Raji (cell line): ENCODE data around the gene KCTD16.

Source experiments
- POLR2A ChIP-seq: IDR thresholded peaks from 2 replicates; pipeline ENCODE4 v1.6.1; 2011; ENCODE audit warnings: low read depth, low read length, control low read depth; ENCODE audit not compliant: insufficient read depth

Gene KCTD16

DNA sequence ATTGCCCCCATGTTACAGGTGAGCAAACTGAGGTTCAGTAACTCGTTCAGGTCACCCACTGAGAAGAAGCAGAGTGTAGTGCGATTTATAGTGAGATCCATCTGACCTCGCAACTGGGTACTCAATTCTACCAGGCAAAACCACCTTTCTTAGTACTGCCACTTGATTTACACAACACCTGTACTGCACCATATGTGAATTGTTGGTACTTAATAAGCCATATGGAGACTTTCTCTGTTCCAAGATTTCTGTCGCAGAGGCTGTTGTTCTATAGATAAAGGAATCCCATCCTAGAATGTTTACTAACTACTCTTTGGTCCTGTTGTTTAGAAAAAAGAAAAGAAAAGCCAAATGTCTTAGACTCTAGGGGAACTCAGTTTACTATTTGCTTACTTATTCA is 287.5 kb downstream of the KCTD16 start:
- TF ChIP-seq POLR2A = no peak

DNA sequence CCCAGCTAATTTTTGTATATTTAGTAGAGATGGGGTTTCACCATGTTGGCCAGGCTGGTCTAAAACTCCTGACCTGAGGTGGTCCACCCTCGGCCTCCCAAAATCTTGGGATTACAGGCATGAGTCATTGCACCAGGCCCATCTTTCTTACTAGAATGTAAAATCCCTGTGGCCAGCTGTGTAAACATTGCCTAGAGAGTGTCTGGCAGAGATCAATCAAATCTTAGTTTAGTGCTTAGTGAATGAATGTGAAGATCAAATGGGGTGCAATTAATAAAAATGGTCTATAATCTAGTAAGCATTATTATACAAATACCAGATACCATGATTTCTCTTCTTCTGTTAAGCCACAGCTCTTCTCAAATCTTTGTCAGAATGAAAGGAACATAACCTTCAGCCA is 289.9 kb downstream of the KCTD16 start:
- TF ChIP-seq POLR2A = no peak

DNA sequence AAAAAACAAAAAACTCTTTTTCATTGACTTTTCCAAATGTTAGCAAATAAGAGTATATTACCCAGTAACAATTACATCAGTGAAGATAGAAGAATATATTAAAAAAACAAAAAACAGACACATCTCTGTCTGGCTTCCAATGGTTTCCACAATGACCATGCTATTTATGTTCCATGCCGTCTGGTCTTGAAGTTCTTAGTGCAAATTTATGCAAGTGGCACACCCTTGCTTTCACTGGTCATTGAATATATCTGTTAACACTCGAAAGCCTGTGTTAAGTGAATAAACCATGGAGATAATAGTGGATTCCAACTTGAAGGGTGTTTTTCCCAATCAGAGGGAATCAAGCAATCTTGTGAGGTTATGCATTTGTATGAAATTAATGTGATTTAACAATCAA is 291.9 kb downstream of the KCTD16 start:
- TF ChIP-seq POLR2A = no peak

DNA sequence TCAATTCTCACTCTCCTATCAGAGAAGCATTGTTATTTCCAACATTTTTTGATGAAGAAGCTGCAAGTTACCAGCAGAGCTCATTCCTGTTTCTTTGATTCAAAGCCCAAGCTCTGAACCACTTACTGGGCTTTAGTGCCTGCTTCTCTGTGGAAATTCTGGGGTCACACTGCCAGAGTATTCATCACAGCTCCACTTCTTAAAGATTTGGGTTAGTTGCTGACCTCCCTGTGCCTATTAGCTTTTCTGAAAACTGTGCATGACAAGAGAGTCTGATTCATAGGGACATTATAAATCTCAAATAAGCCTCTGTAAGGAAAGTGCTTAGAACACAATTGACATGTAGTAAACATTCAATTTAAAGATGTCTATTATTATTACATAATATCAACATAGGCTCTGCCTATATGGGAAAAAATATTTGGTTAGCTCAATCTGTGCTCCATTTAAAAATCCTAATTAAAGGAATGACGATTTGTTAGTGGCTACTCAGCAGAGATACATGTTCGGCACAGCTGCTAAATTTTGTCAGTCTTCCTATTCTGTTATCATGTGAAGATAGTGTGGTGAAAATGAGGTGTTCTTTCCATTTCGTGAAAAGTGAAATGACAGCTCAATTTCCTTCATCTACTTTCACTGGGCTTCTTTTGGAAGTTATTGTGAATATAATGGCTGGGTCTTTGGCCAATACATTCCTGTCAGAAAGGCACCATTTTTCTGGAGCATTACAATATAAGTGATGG is 293.0 kb downstream of the KCTD16 start:
- TF ChIP-seq POLR2A = no peak

DNA sequence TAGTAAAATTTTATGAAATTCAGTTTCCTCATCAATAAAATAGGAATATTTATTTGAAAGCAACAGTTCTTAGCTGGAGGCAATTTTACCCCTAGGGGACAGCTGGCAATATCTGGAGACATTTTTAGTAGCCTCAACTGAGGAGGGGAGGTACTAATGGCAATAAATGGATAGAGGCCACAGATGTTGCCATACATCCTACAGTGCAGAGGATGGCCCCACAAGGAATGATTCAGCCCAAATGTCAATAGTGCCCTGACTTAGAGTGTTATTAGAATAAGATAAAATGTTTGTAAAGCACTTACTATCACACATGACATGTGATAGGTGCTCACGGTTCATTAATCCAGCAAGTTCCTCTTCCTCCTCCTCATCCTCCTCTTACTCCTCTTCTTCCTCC is 293.6 kb downstream of the KCTD16 start:
- no peak for TF ChIP-seq POLR2A

DNA sequence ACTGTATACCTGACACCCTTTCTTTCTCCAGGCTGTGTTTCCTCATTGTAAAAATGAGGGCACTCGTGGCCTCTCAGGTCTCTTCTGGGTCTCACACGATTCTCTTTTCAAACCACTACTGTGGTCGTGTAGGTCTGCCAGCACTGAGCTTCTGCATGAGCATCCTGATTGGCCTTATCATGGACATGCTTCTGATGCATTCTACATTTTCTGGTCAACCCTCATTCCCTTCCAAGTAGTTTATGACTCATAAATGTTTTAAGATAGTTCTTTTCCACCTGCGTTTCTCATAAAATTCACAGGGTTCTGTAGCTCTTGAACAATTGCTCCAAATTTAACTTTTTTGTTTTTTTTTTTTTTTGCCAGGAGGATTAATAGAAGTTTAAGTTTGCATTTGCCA is 294.8 kb downstream of the KCTD16 start:
- TF ChIP-seq POLR2A = no peak

DNA sequence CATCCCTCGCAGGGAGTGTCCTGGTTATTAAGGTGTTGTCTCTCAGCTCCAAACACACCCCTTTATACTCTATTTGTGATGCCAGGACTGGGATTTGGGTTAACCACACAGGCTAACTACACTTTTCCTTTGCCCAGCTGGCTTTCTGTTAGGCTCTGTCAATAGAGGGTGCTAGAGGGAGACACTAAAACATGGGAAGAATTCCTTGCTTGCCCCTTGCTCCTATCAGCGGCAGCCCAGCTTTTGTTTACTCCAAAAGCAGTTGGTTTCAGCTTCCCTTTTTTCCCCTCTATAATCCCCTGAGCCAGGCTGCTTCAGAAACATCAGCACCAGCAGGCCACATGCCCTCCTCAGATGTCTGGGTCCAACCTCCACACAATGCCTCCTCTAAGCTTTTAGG is 297.1 kb downstream of the KCTD16 start:
- no peak for TF ChIP-seq POLR2A

DNA sequence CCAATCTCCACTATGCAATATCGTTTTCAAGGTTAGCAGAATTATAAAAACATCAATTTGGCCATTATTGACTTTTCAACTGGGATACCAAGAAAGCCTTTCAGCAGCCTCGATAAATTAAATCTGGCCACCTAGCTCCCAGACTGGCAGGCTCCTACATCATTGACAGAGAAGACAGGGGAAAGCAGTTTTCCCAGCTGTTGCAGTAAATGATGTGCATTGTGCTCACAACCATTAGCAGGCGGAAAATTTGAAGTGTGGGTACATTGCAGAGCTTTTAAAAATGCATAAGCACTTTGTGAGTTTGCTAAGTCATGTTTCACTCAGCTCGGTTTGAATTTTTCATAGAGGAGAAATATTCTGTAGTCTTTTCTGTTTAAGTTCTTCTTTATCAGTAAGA is 297.9 kb downstream of the KCTD16 start:
- TF ChIP-seq POLR2A = no peak

DNA sequence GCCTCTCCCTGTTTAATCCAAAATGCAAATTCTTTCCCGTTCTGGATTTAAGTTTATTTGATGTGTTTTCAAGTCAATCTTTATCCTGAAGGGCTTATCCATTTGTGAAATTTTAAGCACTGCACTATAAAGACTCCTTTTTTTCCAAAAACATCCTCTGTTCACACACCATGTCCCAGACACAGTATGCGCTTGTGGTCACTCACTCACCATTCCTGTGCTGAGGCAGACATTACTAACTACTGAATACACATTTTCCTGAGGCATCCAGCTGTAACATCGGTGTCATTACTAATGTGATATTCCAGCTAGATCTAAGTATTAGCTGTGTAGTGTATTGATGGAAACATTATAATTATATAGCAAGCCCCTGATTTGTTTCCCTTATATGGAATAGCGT is 298.4 kb downstream of the KCTD16 start:
- no peak for TF ChIP-seq POLR2A

DNA sequence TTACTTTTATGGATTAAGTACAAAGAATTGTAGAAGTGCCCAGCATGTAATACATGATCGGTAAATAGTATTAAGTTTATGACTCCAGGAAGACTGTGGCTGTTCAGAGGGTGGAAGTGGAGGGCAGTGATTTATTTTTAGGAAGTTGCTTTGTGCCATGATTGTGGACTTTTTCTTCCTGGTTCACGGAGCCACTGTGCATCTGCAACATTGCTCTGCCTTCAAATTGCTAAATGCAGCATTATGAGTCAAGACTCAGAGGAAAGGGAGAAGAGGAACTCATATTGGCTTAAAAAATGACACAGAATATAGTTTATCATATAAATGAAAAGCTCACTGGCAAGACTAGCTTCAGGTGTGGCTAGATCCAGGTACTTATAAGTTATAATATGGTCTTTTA is 301.5 kb downstream of the KCTD16 start:
- no peak for TF ChIP-seq POLR2A

DNA sequence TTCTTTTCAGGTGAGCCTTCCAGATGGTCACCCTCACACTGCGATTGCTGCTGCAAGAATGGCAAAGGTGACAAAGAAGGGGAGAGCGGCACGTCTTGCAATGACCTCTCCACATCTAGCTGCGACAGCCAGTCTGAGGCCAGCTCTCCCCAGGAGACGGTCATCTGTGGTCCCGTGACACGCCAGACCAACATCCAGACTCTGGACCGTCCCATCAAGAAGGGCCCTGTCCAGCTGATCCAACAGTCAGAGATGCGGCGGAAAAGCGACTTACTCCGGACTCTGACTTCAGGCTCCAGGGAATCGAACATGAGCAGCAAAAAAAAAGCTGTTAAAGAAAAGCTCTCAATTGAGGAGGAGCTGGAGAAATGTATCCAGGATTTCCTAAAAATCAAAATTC is 303.0 kb downstream of the KCTD16 start:
- no peak for TF ChIP-seq POLR2A

DNA sequence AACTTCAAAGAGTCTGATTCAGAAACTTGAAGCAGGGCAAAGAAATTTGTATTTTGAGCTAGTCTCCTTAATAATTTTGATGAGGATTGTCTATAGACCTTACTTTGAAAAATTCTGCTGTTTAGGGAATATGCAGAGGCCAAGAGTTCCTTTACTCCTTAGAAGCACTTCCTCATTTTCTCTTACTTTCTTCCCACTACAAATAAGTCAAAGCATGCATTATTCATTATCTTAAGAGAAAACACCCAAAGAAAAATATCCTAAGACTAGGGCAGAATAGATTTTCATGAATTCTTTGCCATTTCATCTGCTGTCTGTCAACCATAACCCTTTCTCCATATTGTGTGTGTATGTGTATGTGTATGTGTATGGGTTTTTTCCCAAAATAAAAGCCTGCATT is 307.9 kb downstream of the KCTD16 start:
- no peak for TF ChIP-seq POLR2A

DNA sequence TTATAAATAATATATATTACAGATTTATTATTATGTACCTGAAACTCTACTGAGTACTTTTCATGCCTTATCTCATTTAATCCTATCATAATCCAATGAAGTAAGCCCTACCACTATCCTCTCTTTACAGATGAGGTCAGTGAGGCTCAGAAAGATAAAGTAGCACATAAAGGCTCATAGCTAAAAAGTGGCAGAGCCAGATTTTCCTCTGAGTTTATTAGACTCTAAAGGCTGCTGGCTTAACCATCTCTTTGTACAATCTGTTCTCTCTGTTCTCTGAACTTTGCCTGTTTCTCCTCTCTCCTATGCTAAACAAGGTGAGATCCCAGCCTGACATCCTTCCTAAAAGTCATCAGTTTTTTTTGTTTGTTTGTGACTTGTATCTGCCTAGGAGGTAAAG is 311.2 kb downstream of the KCTD16 start:
- TF ChIP-seq POLR2A = no peak

DNA sequence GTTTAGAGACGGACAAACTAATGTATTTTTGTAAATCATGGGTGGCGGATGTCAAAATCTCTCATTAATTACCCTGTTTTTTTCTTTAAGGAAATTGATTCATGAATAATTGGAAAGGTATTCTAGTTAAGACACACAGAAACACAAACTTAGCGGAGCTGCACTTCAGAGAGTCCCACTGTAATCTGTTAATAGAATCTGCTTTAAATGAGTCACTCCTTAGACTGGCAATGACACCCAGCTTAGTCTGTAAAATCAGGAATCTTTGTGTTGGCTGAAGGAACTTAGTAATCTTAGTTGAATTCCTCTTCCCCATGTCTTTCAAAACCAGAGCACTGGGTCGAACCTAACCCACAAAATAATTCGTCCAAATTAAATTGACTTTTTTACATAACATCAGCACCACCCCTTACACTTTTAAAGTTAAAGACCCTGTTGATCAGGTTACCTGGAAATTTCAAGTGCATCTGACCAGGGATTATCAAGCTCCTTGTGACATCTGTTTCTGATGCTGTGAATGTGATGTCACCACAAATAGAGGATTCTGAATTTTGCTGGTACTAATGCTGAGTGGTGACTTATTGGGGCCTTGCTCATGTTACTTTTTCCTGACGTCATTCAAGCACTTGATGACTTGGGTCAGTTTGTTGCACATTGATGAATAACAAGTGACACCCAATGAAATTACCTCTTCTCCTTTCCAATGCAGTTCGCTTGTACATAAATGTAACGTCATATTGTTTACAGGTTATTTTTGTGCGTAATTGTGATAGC is 313.6 kb downstream of the KCTD16 start:
- no peak for TF ChIP-seq POLR2A

DNA sequence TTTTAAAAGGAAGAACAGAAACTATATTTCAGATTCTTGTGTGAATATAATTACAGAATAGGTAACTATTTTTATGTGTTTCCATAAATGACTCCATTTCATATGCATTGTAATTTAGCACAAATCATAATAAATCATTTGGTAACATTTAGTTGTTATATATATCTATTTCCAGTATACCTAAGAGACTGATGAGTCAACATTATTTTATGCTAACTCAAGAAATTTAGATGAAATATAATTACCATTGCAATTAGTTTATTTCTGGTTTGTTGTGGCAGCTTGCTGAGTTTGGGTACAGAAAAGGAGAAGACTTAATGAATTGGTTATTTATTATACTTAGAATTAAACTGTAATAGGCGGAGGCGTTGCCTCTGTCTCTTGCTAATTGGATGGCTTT is 314.9 kb downstream of the KCTD16 start:
- TF ChIP-seq POLR2A = no peak

DNA sequence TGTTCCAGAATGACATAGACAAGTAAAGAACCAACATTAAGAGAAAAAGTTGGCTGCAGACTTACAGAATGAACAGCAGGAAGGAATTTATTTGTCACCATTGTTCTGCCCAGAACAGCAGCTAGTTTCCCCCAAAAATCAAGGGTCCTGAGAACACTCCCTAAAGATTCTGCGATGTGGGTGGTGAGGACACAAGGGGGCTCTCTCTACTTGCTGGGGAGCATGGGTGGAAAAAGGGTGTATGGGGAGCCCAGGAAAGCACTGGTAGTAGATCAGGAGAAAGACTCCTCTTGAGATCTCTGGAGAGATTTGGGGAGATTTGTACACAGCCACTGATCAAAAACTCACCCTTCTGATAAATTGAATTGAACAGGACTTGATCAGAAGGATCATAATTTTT is 316.5 kb downstream of the KCTD16 start:
- TF ChIP-seq POLR2A = no peak

DNA sequence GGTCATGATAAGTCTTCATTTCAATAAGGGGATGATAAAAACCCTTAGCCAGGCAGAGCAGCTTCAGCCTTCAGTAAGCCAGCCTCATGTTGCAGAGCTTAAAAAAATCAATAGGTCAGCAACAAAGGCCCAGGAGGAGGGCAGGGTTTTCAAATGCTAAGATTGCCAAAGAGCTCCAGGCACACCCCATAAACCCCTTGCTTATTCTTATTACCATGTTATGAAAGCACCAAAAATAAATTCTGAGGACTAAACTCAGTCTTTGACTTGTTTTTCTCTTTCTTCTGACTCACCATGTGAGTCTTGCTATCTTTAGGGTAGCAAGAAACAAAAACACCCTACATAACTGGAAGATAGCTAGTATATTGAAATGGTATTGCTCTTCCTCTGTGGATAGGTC is 317.1 kb downstream of the KCTD16 start:
- no peak for TF ChIP-seq POLR2A

DNA sequence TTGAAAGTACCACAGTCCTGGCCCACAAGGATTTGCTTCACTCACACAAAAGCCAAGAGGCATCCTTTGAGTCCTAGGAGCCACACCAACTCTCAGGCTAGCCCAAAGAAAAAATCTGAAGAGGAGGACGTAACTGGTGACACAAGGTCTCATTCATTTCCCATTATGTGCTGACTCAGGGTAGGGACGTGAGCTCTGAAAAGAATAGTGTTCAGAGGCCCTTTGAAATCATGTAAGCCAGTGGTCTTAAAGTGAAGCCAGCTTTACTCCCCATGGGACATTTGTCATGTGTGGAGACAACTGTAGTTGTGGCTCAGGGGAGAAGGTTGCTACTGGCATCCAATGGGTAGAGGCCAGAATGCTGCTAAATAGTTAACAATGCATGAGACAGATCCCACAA is 332.4 kb downstream of the KCTD16 start:
- no peak for TF ChIP-seq POLR2A
